Vagina (tissue), 2 donors: ENCODE data around the gene NOSTRIN.

Experiments used
- POLR2A ChIP-seq, 2 donors: fragments of 450-650 bp; IDR thresholded peaks; one replicate each; pipeline ENCODE4 v1.6.1; 2017; ENCODE audit warnings: antibody characterized with exemption in 2 of 2, mild to moderate bottlenecking in 2 of 2, moderate library complexity in 2 of 2
- POLR2AphosphoS5 ChIP-seq, 2 donors: sonication (generic); formaldehyde crosslinking; IDR thresholded peaks; one replicate each; pipeline ENCODE4 v1.9.0; 2017; ENCODE audit warnings: antibody characterized with exemption in 2 of 2, mild to moderate bottlenecking in 2 of 2, low read depth in 1 of 2; ENCODE audit not compliant: insufficient read depth in 1 of 2
- TF ChIP-seq, protein P1 (sequence below), 3 experiments: fragments of 450-650 bp in 2 of 3; fragments of 200-600 bp in 1 of 3; sonication (generic) in 1 of 3; IDR thresholded peaks; one replicate each; pipeline ENCODE4 v1.5.1; 2017 to 2019; ENCODE audit warnings: antibody characterized with exemption in 3 of 3, mild to moderate bottlenecking in 2 of 3, moderate library complexity in 2 of 3

- TF ChIP-seq, protein P1, sequence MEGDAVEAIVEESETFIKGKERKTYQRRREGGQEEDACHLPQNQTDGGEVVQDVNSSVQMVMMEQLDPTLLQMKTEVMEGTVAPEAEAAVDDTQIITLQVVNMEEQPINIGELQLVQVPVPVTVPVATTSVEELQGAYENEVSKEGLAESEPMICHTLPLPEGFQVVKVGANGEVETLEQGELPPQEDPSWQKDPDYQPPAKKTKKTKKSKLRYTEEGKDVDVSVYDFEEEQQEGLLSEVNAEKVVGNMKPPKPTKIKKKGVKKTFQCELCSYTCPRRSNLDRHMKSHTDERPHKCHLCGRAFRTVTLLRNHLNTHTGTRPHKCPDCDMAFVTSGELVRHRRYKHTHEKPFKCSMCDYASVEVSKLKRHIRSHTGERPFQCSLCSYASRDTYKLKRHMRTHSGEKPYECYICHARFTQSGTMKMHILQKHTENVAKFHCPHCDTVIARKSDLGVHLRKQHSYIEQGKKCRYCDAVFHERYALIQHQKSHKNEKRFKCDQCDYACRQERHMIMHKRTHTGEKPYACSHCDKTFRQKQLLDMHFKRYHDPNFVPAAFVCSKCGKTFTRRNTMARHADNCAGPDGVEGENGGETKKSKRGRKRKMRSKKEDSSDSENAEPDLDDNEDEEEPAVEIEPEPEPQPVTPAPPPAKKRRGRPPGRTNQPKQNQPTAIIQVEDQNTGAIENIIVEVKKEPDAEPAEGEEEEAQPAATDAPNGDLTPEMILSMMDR (IDR thresholded peaks at IDR 0.05): no peak
- no peak for TF ChIP-seq POLR2A (IDR thresholded peaks at IDR 0.05)
- no peak for TF ChIP-seq POLR2AphosphoS5 (IDR thresholded peaks at IDR 0.05; ENCODE audit: insufficient read depth in 1 of 2, low read depth in 1 of 2)
Measured at GRCh38 chr2:168798888-168799410, 3.5 kb upstream of the NOSTRIN start.
